ENCODE data around the gene KRT34. TPM values are rescaled to one million over a fixed set of nuclear protein-coding genes. Genes with fewer than 3 reads are reported as not detected.

KRT34 gene
- total and polyA plus RNA-seq, 2 experiments from 2014 or later, result not detected

GRCh38 chr17:41413982-41414381 lies 31.9 kb upstream of the KRT34 start:
- Mint-ChIP-seq H3K9me3 (no peaks in the 10 kb centered on the region), H3K27me3 (ENCODE audit: insufficient read depth, low read depth, poor library complexity) (peaks cover 3% of the 10 kb centered on the region), H3K27ac (no peak overlapping the region), H3K4me3 (no peak overlapping the region), H3K4me1 (peaks cover 31% of the 10 kb centered on the region), H3K36me3 (ENCODE audit: low read depth) (no peaks in the 10 kb centered on the region)
- Histone ChIP-seq H3K36me3 (ENCODE audit: insufficient read depth) (no peaks in the 10 kb centered on the region), H3K27me3 (ENCODE audit: insufficient read depth) (no peaks in the 10 kb centered on the region), H3K27ac (ENCODE audit: low read depth) (no peak overlapping the region), H3K79me2 (replicated peaks; ENCODE audit: insufficient read depth) (no peaks in the 10 kb centered on the region), H3K9me2 (ENCODE audit: insufficient read depth) (peaks cover 11% of the 10 kb centered on the region), H4K20me1 (replicated peaks; ENCODE audit: insufficient read depth) (no peaks in the 10 kb centered on the region), H3F3A (replicated peaks; ENCODE audit: low read depth) (no peaks in the 10 kb centered on the region), H2AFZ (no peak overlapping the region), H3K4me2 (no peak overlapping the region), H3K4me1 (ENCODE audit: insufficient read depth) (peaks cover 12% of the 10 kb centered on the region; the same call in 1 of the 2 replicates), H3K4me3 (no peak overlapping the region)
- no peak for ATAC-seq
- no peak for DNase-seq (ENCODE audit: low spot score)
- no peak for TF ChIP-seq ZNF331 (CRISPR knock-in tag; IDR thresholded peaks at IDR 0.05; ENCODE audit: low read depth)
- TF ChIP-seq, protein P1, sequence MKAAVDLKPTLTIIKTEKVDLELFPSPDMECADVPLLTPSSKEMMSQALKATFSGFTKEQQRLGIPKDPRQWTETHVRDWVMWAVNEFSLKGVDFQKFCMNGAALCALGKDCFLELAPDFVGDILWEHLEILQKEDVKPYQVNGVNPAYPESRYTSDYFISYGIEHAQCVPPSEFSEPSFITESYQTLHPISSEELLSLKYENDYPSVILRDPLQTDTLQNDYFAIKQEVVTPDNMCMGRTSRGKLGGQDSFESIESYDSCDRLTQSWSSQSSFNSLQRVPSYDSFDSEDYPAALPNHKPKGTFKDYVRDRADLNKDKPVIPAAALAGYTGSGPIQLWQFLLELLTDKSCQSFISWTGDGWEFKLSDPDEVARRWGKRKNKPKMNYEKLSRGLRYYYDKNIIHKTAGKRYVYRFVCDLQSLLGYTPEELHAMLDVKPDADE (IDR thresholded peaks at IDR 0.05), result no peak
- TF ChIP-seq JUNB (IDR thresholded peaks at IDR 0.05; ENCODE audit: unreplicated experiment), result no peak
- TF ChIP-seq, protein P2, sequence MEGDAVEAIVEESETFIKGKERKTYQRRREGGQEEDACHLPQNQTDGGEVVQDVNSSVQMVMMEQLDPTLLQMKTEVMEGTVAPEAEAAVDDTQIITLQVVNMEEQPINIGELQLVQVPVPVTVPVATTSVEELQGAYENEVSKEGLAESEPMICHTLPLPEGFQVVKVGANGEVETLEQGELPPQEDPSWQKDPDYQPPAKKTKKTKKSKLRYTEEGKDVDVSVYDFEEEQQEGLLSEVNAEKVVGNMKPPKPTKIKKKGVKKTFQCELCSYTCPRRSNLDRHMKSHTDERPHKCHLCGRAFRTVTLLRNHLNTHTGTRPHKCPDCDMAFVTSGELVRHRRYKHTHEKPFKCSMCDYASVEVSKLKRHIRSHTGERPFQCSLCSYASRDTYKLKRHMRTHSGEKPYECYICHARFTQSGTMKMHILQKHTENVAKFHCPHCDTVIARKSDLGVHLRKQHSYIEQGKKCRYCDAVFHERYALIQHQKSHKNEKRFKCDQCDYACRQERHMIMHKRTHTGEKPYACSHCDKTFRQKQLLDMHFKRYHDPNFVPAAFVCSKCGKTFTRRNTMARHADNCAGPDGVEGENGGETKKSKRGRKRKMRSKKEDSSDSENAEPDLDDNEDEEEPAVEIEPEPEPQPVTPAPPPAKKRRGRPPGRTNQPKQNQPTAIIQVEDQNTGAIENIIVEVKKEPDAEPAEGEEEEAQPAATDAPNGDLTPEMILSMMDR (conservative IDR thresholded peaks at IDR 0.05; ENCODE audit: low read depth in 2 of 2), result no peak
- no peak for TF ChIP-seq EZH2phosphoT487 (IDR thresholded peaks at IDR 0.05; ENCODE audit: unreplicated experiment)
- TF ChIP-seq NANOG (IDR thresholded peaks at IDR 0.05; ENCODE audit: borderline replicate concordance), result no peak
- TF ChIP-seq ZNF114 (CRISPR knock-in tag; IDR thresholded peaks at IDR 0.05), result no peak
- TF ChIP-seq POLR2AphosphoS5 (IDR thresholded peaks at IDR 0.05; ENCODE audit: low read depth), result no peak
- TF ChIP-seq, protein P3, sequence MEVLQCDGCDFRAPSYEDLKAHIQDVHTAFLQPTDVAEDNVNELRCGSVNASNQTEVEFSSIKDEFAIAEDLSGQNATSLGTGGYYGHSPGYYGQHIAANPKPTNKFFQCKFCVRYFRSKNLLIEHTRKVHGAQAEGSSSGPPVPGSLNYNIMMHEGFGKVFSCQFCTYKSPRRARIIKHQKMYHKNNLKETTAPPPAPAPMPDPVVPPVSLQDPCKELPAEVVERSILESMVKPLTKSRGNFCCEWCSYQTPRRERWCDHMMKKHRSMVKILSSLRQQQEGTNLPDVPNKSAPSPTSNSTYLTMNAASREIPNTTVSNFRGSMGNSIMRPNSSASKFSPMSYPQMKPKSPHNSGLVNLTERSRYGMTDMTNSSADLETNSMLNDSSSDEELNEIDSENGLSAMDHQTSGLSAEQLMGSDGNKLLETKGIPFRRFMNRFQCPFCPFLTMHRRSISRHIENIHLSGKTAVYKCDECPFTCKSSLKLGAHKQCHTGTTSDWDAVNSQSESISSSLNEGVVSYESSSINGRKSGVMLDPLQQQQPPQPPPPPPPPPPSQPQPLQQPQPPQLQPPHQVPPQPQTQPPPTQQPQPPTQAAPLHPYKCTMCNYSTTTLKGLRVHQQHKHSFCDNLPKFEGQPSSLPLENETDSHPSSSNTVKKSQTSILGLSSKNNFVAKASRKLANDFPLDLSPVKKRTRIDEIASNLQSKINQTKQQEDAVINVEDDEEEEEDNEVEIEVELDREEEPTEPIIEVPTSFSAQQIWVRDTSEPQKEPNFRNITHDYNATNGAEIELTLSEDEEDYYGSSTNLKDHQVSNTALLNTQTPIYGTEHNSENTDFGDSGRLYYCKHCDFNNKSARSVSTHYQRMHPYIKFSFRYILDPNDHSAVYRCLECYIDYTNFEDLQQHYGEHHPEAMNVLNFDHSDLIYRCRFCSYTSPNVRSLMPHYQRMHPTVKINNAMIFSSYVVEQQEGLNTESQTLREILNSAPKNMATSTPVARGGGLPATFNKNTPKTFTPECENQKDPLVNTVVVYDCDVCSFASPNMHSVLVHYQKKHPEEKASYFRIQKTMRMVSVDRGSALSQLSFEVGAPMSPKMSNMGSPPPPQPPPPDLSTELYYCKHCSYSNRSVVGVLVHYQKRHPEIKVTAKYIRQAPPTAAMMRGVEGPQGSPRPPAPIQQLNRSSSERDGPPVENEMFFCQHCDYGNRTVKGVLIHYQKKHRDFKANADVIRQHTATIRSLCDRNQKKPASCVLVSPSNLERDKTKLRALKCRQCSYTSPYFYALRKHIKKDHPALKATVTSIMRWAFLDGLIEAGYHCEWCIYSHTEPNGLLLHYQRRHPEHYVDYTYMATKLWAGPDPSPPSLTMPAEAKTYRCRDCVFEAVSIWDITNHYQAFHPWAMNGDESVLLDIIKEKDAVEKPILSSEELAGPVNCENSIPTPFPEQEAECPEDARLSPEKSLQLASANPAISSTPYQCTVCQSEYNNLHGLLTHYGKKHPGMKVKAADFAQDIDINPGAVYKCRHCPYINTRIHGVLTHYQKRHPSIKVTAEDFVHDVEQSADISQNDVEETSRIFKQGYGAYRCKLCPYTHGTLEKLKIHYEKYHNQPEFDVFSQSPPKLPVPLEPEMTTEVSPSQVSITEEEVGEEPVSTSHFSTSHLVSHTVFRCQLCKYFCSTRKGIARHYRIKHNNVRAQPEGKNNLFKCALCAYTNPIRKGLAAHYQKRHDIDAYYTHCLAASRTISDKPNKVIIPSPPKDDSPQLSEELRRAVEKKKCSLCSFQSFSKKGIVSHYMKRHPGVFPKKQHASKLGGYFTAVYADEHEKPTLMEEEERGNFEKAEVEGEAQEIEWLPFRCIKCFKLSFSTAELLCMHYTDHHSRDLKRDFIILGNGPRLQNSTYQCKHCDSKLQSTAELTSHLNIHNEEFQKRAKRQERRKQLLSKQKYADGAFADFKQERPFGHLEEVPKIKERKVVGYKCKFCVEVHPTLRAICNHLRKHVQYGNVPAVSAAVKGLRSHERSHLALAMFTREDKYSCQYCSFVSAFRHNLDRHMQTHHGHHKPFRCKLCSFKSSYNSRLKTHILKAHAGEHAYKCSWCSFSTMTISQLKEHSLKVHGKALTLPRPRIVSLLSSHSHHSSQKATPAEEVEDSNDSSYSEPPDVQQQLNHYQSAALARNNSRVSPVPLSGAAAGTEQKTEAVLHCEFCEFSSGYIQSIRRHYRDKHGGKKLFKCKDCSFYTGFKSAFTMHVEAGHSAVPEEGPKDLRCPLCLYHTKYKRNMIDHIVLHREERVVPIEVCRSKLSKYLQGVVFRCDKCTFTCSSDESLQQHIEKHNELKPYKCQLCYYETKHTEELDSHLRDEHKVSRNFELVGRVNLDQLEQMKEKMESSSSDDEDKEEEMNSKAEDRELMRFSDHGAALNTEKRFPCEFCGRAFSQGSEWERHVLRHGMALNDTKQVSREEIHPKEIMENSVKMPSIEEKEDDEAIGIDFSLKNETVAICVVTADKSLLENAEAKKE (CRISPR knock-in tag; IDR thresholded peaks at IDR 0.05), result no peak
